ENCODE results near the gene WDPCP.

GRCh38 chr2:63424329-63425078 is 163.8 kb downstream of the WDPCP start:
- no peak for TF ChIP-seq EZH2 (IDR thresholded peaks at IDR 0.05; ENCODE audit: low read depth)
- TF ChIP-seq, protein P1, sequence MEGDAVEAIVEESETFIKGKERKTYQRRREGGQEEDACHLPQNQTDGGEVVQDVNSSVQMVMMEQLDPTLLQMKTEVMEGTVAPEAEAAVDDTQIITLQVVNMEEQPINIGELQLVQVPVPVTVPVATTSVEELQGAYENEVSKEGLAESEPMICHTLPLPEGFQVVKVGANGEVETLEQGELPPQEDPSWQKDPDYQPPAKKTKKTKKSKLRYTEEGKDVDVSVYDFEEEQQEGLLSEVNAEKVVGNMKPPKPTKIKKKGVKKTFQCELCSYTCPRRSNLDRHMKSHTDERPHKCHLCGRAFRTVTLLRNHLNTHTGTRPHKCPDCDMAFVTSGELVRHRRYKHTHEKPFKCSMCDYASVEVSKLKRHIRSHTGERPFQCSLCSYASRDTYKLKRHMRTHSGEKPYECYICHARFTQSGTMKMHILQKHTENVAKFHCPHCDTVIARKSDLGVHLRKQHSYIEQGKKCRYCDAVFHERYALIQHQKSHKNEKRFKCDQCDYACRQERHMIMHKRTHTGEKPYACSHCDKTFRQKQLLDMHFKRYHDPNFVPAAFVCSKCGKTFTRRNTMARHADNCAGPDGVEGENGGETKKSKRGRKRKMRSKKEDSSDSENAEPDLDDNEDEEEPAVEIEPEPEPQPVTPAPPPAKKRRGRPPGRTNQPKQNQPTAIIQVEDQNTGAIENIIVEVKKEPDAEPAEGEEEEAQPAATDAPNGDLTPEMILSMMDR (conservative IDR thresholded peaks at IDR 0.05), result peak; percentile 83
